Gastroesophageal sphincter (tissue), 4 donors: Measurements from ENCODE around the gene MTO1. TPM values are rescaled to one million over a fixed set of nuclear protein-coding genes. Genes with fewer than 3 reads are reported as not detected.

ENCODE experiments used
- ATAC-seq: fragments of 150-250 bp; one replicate; pipeline ENCODE4 v1.9.1; 2016; ENCODE audit warnings: mild to moderate bottlenecking, moderate library complexity
- H3K27ac ChIP-seq, 4 donors: fragments of 200-600 bp; sonication (generic) in 3 of 4; 1 replicate in 3 of 4; 2 replicates in 1 of 4; pipeline ENCODE4 v1.5.1; 2016 to 2019
- H3K27me3 ChIP-seq: fragments of 200-600 bp; sonication (generic); one replicate; pipeline ENCODE4 v1.5.1; 2019
- H3K36me3 ChIP-seq, 2 donors: fragments of 200-600 bp; sonication (generic); one replicate each; pipeline ENCODE4 v1.5.1; 2019; ENCODE audit warnings: control low read depth in 1 of 2
- H3K4me1 ChIP-seq, 3 donors: fragments of 200-600 bp; sonication (generic); 1 replicate in 2 of 3; 2 replicates in 1 of 3; pipeline ENCODE4 v1.5.1; 2016 to 2019; ENCODE audit warnings: control low read depth in 2 of 3
- H3K4me3 ChIP-seq, 2 donors: fragments of 200-600 bp; sonication (generic); one replicate each; pipeline ENCODE4 v1.5.1; 2019; ENCODE audit warnings: mild to moderate bottlenecking in 1 of 2, moderate library complexity in 1 of 2
- H3K9me3 ChIP-seq, 3 donors: fragments of 200-600 bp; sonication (generic); one replicate each; pipeline ENCODE4 v1.5.1; 2017 to 2019; ENCODE audit warnings: control low read depth in 2 of 3
- EP300 ChIP-seq: sonication (generic); formaldehyde crosslinking; IDR thresholded peaks from one replicate; pipeline ENCODE4 v1.6.1; 2017; ENCODE audit warnings: antibody characterized with exemption, mild to moderate bottlenecking
- POLR2A ChIP-seq, 2 donors: fragments of 450-650 bp; IDR thresholded peaks; one replicate each; pipeline ENCODE4 v1.6.1; 2017; ENCODE audit warnings: antibody characterized with exemption in 2 of 2, mild to moderate bottlenecking in 2 of 2, moderate library complexity in 1 of 2
- POLR2AphosphoS5 ChIP-seq: sonication (generic); formaldehyde crosslinking; IDR thresholded peaks from one replicate; pipeline ENCODE4 v1.6.1; 2017; ENCODE audit warnings: antibody characterized with exemption
- WGBS, 2 donors: methylation state at CpG; one replicate each; pipeline ENCODE4 v1.1.5; 2018; ENCODE audit warnings: low coverage in 1 of 2; 5-methylcytosine and 5-hydroxymethylcytosine counted together
- total RNA-seq, 4 donors: library from RNA; depleted of rRNA; stranded (reverse); fragments of >200 nt; gene quantifications; one replicate each; pipeline ENCODE4 v1.1.0, GENCODE V29; 2016
- TF ChIP-seq, protein P1 (sequence below), 4 experiments: fragments of 200-600 bp in 2 of 4; fragments of 450-650 bp in 2 of 4; sonication (generic) in 1 of 4; IDR thresholded peaks; one replicate each; pipeline ENCODE4 v1.5.1; 2017 to 2019; ENCODE audit warnings: antibody characterized with exemption in 4 of 4, mild to moderate bottlenecking in 2 of 4, moderate library complexity in 2 of 4

Gene MTO1, protein sequence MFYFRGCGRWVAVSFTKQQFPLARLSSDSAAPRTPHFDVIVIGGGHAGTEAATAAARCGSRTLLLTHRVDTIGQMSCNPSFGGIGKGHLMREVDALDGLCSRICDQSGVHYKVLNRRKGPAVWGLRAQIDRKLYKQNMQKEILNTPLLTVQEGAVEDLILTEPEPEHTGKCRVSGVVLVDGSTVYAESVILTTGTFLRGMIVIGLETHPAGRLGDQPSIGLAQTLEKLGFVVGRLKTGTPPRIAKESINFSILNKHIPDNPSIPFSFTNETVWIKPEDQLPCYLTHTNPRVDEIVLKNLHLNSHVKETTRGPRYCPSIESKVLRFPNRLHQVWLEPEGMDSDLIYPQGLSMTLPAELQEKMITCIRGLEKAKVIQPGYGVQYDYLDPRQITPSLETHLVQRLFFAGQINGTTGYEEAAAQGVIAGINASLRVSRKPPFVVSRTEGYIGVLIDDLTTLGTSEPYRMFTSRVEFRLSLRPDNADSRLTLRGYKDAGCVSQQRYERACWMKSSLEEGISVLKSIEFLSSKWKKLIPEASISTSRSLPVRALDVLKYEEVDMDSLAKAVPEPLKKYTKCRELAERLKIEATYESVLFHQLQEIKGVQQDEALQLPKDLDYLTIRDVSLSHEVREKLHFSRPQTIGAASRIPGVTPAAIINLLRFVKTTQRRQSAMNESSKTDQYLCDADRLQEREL
- 10 to 100 TPM; 25.2 to 30.3 (median 29.4) TPM for total RNA-seq

DNA sequence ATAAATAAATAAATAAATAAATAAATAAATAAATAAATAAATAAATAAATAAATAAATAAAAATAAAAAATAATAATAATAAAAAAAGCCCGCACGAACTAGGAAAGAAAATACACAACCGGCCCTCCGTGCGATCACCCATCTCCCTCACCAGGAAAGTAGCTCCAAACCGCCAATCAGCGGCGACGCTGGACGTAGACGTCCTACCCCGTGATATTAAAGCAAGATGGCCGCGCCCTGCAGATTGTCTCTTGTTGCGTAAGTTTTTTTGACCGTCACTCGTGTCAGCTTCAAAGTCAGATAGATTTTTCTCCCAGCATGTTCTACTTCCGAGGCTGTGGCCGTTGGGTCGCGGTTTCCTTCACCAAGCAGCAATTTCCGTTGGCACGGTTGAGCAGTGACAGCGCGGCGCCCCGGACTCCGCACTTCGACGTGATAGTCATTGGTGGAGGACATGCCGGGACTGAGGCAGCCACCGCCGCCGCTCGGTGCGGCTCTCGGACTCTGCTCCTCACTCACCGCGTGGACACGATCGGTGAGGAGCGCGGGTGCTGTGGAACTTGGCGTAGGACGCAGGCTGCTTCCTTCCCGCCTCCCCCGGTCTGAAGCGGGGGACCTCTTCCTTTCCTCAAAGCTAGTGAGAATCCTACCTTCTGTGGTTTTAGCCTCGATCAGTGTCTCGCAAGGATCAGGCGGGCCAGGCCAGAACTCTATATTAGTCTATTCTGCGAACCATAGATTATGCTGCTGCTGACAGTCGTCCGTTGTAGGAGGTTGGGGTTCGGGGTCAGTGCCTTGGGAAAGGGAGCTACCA lies at the start of gene MTO1:
Gene MTO1, plus strand, starts transcription at position 201 of the 814 bp plus-strand sequence. Its CDS starts 118 bp downstream, at position 319.
- H3K4me3 ChIP-seq, result peak within 1 kb of the TSS; percentile 82 to 95
- peak within 1 kb of the TSS; percentile 76 to 98 (median 96) for H3K27ac ChIP-seq
- ATAC-seq, result peak; percentile 97
- H3K4me1 ChIP-seq, result peaks cover 0 to 33% (median 0%) of the 10 kb centered on the region in 3 donors
- 0% methylated on average over 16 to 36 of the region's 55 CpGs for WGBS, 2 donors
- peaks cover 0 to 26% of the 10 kb centered on the region in 2 donors for H3K36me3 ChIP-seq
- no peaks in the 10 kb centered on the region for H3K9me3 ChIP-seq
- H3K27me3 ChIP-seq, result no peaks in the 10 kb centered on the region
- TF ChIP-seq POLR2A (IDR thresholded peaks at IDR 0.05) (peak in 1 of 2 donors; percentile 42), POLR2AphosphoS5 (peak; percentile 79), EP300 (no peak)
- TF ChIP-seq, protein P1, sequence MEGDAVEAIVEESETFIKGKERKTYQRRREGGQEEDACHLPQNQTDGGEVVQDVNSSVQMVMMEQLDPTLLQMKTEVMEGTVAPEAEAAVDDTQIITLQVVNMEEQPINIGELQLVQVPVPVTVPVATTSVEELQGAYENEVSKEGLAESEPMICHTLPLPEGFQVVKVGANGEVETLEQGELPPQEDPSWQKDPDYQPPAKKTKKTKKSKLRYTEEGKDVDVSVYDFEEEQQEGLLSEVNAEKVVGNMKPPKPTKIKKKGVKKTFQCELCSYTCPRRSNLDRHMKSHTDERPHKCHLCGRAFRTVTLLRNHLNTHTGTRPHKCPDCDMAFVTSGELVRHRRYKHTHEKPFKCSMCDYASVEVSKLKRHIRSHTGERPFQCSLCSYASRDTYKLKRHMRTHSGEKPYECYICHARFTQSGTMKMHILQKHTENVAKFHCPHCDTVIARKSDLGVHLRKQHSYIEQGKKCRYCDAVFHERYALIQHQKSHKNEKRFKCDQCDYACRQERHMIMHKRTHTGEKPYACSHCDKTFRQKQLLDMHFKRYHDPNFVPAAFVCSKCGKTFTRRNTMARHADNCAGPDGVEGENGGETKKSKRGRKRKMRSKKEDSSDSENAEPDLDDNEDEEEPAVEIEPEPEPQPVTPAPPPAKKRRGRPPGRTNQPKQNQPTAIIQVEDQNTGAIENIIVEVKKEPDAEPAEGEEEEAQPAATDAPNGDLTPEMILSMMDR (IDR thresholded peaks at IDR 0.05), result no peak

DNA sequence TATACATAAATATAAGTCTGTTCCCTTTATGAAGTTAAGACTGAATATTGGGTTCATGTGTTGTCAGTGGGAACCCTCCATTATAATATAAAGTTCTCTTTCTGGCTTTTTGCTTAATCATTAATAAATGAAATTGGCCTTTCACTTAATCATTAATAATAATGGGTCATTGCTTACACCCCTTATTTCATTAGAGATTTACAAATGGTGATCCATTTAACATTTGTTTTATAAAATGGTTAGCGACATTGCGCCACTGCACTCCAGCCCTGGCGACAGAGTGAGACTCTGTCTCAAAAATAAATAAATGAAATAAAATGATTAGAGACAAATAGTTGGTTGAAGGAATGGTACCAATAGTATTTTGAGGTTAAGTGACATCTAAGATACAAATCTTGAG lies 48.4 kb upstream of the MTO1 start:
- 81% methylated on average over 3 of the region's 3 CpGs for whole genome bisulfite sequencing, 2 donors
- TF ChIP-seq POLR2AphosphoS5 (no peak), POLR2A (IDR thresholded peaks at IDR 0.05) (no peak), EP300 (no peak)

DNA sequence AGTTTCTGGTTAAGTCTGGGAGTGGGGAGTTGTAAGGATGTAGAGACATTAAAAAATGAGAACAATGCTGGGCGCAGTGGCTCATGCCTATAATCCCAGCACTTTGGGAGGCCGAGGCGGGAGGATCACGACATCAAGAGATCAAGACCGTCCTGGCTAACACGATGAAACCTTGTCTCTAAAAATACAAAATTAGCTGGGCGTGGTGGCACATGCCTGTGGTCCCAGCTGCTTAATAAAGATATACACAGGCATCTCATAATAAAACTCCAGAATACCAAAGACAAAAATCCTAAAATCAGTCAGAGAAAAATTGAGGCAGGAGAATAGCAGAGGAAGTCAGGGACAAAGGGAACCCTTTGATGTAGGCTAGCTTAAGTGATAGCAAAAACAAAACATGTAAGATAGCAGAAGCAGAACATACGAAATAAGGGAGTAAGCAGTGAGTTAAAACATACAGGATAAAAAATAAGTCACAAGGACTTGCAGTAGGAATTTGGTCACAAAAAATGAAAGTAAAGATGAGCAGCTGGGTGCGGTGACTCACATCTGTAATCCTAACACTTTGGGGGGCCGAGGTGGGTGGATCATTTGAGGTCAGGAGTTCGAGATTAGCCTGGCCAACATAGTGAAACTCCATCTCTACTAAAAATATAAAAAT lies 43.3 kb upstream of the MTO1 start:
- Histone ChIP-seq H3K27ac (no peak overlapping the region), H3K4me3 (no peak overlapping the region), H3K9me3 (no peaks in the 10 kb centered on the region), H3K36me3 (peaks cover 0 to 36% of the 10 kb centered on the region in 2 donors), H3K4me1 (no peaks in the 10 kb centered on the region), H3K27me3 (no peaks in the 10 kb centered on the region)
- TF ChIP-seq POLR2A (IDR thresholded peaks at IDR 0.05) (no peak), POLR2AphosphoS5 (no peak), EP300 (no peak)
- TF ChIP-seq, protein P1 (IDR thresholded peaks at IDR 0.05), result no peak
- 77 to 85% methylated on average over 4 to 11 of the region's 11 CpGs for WGBS, 2 donors
- no peak for ATAC-seq

More for the DNA sequence above, 48.4 kb upstream of the MTO1 start:
- Histone ChIP-seq H3K4me1 (no peaks in the 10 kb centered on the region), H3K4me3 (no peak overlapping the region), H3K9me3 (no peaks in the 10 kb centered on the region), H3K27me3 (no peaks in the 10 kb centered on the region), H3K36me3 (peaks cover 0 to 15% of the 10 kb centered on the region in 2 donors), H3K27ac (no peak overlapping the region)
- no peak for ATAC-seq

DNA sequence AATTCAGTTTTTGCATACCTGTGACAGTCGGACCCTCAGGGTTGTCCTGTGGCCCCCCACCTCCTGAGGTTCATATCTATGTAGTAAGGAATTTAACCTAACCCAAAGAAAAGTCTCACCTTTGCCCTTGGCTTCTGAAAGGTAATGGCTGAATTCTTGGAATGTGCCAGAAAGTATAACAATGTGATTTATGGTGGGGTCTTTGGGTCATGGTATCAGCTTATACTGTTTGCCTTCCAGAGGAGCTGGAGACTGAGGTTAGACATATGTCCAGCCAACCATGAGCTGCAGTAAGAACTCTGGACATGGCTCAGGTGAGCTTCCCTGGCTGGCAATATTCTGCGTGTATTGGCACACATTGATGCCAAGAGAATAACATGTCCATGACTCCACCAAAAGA lies 40.0 kb upstream of the MTO1 start:
- peaks cover 0 to 52% of the 10 kb centered on the region in 2 donors for H3K36me3 ChIP-seq
- ATAC-seq, result no peak
- no peaks in the 10 kb centered on the region for H3K9me3 ChIP-seq
- H3K4me3 ChIP-seq, result no peak overlapping the region
- H3K27ac ChIP-seq, result no peak overlapping the region
- WGBS, 2 donors, result 60 to 100% methylated on average over 1 of the region's 2 CpGs
- no peak for TF ChIP-seq POLR2AphosphoS5
- TF ChIP-seq, protein P1 (IDR thresholded peaks at IDR 0.05), result no peak
- no peak for TF ChIP-seq EP300
- TF ChIP-seq POLR2A (IDR thresholded peaks at IDR 0.05), result no peak
- H3K4me1 ChIP-seq, result no peaks in the 10 kb centered on the region
- H3K27me3 ChIP-seq, result no peaks in the 10 kb centered on the region
